IPS-15b (cell line): ENCODE results near the gene RPE.

Experiments
- H3K27me3 ChIP-seq: one replicate; pipeline ENCODE4 v1.6.1; 2013; ENCODE audit warnings: low read length; ENCODE audit not compliant: control insufficient read depth, insufficient read depth
- H3K36me3 ChIP-seq: one replicate; pipeline ENCODE4 v1.6.1; 2013; ENCODE audit warnings: low read length; ENCODE audit not compliant: control insufficient read depth, insufficient read depth
- H3K4me1 ChIP-seq: one replicate; pipeline ENCODE4 v1.6.1; 2013; ENCODE audit warnings: mild to moderate bottlenecking, low read length; ENCODE audit not compliant: control insufficient read depth, insufficient read depth
- H3K4me3 ChIP-seq: one replicate; pipeline ENCODE4 v1.5.1; 2013; ENCODE audit warnings: low read depth, low read length
- H3K9ac ChIP-seq: one replicate; pipeline ENCODE4 v1.6.1; 2013; ENCODE audit warnings: low read depth, mild to moderate bottlenecking, low read length
- H3K9me3 ChIP-seq: one replicate; pipeline ENCODE4 v1.6.1; 2013; ENCODE audit warnings: mild to moderate bottlenecking, low read length; ENCODE audit not compliant: control insufficient read depth, insufficient read depth

The RPE gene

DNA sequence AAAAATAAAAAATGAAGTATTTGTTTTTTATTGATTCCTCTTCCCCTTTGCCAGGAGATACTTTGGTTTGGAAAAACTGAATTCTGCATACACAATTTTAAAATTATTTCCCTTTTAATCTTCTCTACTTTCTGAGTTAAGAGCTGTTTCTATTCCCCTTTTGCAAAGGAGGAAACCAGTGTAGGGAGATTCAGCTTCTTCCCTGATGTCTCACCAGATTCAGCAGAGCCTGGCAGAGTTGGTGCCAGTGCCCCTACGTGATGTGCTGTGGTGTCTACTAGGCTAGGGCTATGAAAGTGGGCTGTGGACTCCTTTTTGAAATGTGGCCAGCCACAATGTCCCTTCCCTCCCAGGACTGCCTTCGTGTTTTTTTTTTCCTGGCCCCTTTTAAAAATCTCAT, 2.4 kb downstream of the RPE start:
- H3K4me3 ChIP-seq = no peak overlapping the region
- H3K9ac ChIP-seq = no peak overlapping the region
- no peaks in the 10 kb centered on the region for H3K9me3 ChIP-seq
- H3K27me3 ChIP-seq = no peaks in the 10 kb centered on the region
- peaks cover 6% of the 10 kb centered on the region for H3K4me1 ChIP-seq
- no peaks in the 10 kb centered on the region for H3K36me3 ChIP-seq

DNA sequence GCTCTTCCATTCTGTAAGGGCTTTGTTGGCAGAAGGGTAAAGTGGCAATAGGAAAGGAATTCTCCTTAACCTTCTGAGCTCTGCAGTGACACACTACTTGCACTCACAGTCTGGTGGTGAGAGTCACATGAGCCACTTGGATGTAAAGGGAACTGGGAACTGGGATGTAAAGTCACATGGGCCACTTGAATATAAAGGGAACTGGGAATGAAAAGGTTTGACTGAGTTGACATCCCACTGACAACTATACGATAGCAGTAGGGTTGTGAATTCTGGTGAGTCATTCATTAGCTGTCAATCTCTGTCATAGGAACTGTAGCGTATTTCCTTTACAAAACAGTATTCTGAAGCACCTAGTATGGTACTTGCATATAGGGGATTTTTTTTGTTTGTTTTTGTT, 5.5 kb downstream of the RPE start:
- Histone ChIP-seq H3K27me3 (no peaks in the 10 kb centered on the region), H3K9ac (no peak overlapping the region), H3K9me3 (no peaks in the 10 kb centered on the region), H3K36me3 (no peaks in the 10 kb centered on the region), H3K4me1 (peaks cover 6% of the 10 kb centered on the region), H3K4me3 (no peak overlapping the region)

DNA sequence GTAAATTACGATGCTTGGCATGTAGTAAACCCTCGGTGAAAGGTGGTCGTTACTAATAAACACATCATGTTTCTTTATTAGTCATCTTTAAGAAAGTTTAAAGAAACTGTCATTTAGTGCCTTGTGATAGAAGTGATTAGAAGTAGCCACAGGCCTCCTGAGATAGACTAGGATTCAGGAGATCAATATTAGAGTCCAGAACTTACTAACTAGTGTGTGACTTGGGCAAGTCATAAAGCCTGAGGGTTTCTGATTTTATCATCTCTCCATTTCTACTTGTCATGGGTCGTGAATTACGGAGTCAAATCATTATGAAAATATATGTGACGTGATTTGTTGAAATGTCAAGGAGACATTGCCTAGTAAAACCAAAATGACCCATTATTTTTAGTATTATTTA, 6.7 kb downstream of the RPE start:
- Histone ChIP-seq H3K36me3 (no peaks in the 10 kb centered on the region), H3K4me1 (no peaks in the 10 kb centered on the region), H3K9me3 (no peaks in the 10 kb centered on the region), H3K4me3 (no peak overlapping the region), H3K27me3 (no peaks in the 10 kb centered on the region), H3K9ac (no peak overlapping the region)

DNA sequence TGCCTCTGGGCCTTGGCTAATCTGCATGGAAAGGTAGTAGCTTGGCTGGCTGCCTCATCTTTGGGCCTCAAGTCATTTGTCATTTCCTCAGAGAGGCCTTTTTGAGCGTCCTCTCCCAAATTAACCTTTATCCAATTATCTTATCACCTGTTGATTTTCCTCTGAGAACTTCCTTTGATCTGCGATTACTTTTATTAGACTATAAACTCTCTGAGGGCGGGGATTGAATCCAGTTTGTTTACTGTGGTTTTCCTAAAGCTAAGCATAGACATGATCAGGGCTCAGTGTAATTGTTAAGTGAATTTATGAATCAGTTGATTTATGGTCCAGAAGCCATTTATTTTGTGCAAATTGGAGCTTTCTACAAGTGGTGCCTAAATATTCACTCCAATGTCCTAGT, 7.5 kb downstream of the RPE start:
- H3K4me3 ChIP-seq = no peak overlapping the region
- no peaks in the 10 kb centered on the region for H3K36me3 ChIP-seq
- H3K4me1 ChIP-seq = no peaks in the 10 kb centered on the region
- H3K9ac ChIP-seq = no peak overlapping the region
- H3K9me3 ChIP-seq = no peaks in the 10 kb centered on the region
- H3K27me3 ChIP-seq = no peaks in the 10 kb centered on the region

DNA sequence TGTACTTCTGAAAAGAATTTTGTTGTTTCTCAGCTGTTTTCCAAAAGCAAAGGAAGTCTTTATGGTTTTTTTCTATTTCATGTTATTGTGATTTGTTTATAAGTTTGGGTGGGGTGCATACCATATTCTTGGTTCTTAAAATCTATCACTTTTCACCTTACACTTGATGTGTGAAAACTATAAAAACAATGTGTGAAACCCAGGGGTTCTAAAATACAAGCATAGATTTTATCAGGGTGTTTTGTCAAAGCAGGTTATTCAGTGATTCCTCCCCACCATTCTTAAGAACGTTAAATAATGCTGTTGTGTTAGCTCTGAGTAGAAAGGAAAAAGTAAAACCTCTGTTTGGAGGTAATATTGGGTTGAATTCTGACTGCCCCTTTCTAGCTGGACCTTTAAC, 17.7 kb downstream of the RPE start:
- no peaks in the 10 kb centered on the region for H3K9me3 ChIP-seq
- no peaks in the 10 kb centered on the region for H3K27me3 ChIP-seq
- no peak overlapping the region for H3K9ac ChIP-seq
- H3K36me3 ChIP-seq = peaks cover 26% of the 10 kb centered on the region
- H3K4me3 ChIP-seq = no peak overlapping the region
- H3K4me1 ChIP-seq = no peaks in the 10 kb centered on the region

DNA sequence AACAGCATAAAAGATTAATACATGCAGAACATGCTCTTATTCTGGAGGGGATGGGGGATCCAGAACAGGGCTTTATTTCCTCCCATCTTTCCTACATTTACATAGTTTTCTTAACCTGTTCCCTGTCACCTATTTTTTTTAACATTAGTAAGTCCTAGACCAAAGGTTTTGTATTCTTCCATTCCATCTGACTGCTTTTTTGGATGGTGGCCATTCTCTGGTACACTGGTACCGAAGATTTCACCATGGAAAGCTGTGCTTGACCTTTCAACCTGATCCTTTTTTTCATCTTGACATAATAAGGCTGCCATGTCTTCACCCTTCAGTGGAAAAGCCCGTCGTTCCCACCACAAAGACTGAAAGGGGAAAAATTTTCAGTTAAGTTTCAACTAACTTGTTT, 20.4 kb downstream of the RPE start:
- no peaks in the 10 kb centered on the region for H3K27me3 ChIP-seq
- no peaks in the 10 kb centered on the region for H3K9me3 ChIP-seq
- H3K36me3 ChIP-seq = peaks cover 11% of the 10 kb centered on the region
- H3K9ac ChIP-seq = no peak overlapping the region
- H3K4me1 ChIP-seq = no peaks in the 10 kb centered on the region
- H3K4me3 ChIP-seq = no peak overlapping the region

DNA sequence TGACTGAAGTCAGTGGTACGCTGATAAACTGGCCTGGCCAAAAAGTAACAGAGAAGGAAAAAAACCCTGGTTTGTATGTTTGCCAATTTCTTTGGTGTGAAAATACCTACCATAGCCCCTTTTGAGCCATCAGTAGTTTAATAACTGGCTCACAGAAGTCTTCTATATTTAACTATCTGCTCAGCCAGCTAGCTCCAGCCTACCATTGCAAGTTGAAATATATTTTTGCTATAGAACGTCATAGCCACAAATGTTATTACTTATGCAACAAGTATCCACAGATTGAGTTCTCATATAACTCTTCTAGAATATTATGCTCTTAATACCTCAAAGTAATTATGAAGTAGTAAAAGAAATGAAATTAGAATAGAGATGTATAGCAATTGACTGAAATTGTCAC, 25.2 kb downstream of the RPE start:
- Histone ChIP-seq H3K4me3 (no peak overlapping the region), H3K36me3 (no peaks in the 10 kb centered on the region), H3K4me1 (no peaks in the 10 kb centered on the region), H3K9ac (no peak overlapping the region), H3K9me3 (no peaks in the 10 kb centered on the region), H3K27me3 (no peaks in the 10 kb centered on the region)

DNA sequence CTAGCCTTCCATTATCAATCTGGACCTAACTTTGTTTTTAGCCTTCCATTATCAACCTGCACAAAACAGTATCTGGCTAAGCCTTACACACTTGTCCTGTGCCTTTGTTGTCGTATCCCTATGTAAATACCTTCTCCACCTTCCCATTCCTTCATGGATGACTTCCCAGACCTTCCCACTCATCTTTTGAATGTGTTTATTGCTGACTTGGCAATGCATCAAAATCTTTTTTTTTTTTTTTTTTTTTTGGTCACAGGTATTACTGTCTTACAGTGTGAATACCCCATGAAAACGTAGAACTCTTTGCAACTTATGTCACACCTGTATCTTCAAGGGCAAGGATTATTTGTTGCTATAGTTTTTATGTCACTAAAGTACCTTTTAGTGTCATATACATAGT, 25.7 kb downstream of the RPE start:
- no peaks in the 10 kb centered on the region for H3K36me3 ChIP-seq
- no peak overlapping the region for H3K4me3 ChIP-seq
- no peaks in the 10 kb centered on the region for H3K4me1 ChIP-seq
- no peaks in the 10 kb centered on the region for H3K27me3 ChIP-seq
- H3K9ac ChIP-seq = no peak overlapping the region
- H3K9me3 ChIP-seq = no peaks in the 10 kb centered on the region

DNA sequence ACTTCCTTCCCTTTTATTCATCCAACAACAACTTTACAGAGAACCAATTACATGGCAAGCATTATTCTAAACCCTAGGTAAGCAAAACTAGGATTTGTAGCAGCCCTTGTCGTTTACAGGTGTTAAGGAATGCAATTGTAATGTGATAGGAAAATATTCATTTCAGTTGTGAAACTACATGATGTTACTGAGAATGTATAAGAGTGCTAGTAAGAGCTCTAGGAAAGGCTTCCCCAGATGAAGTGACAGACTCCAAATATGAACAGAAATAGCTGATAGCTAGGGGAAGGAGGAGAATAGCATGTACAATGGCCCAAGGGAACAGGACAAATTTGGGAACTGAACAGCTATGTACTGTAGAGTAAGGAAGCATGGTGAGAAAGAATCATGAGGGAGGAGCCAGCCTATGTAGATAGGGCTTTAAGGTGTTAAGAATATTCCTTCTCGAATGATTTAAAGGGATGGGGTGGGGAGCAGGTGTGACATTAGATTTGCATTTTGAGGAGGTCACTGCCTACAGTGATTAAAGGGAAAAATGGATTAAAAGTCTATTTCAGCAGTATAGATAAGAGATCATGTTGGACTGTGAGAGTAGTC, 31.7 kb downstream of the RPE start:
- Histone ChIP-seq H3K4me3 (no peak overlapping the region), H3K36me3 (no peaks in the 10 kb centered on the region), H3K4me1 (no peaks in the 10 kb centered on the region), H3K9me3 (no peaks in the 10 kb centered on the region), H3K9ac (no peak overlapping the region), H3K27me3 (no peaks in the 10 kb centered on the region)

DNA sequence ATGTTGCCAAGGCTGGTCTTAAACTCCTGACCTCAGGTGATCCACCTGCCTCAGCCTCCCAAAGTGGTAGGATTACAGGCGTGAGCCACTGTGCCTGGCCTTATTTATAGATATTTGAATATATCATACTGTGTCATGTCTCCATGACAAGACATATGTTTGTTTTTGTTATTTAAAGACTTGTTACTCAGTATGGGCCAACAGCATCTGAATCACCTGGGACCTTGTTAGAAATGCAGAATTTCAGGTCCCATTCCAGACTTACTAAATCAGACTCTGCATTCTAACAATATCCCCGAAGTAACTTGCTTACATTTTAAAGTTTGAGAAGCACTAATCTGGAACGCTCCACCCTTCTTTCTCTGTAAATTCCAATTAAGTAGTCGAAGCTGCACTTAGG, 33.2 kb downstream of the RPE start:
- Histone ChIP-seq H3K36me3 (no peaks in the 10 kb centered on the region), H3K4me1 (no peaks in the 10 kb centered on the region), H3K27me3 (no peaks in the 10 kb centered on the region), H3K9ac (no peak overlapping the region), H3K4me3 (no peak overlapping the region), H3K9me3 (no peaks in the 10 kb centered on the region)

DNA sequence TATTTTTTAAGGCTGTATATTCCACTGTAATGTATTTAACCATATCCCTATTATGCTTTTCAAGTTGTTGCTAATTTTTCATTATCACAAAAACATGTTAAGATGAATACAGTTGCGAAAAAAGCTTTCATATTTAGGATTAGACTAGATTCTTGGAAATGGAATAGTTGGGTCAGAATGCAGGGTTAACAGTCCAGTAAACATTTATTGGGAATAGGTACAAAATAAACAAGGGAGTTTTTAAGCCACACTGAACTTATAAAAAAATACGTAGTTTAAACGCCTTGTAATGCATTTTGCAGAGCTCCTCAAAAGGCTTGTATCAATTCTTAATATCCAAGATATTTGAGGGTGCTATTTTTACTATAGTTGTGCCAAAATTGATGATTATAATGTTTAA, 35.6 kb downstream of the RPE start:
- no peak overlapping the region for H3K4me3 ChIP-seq
- no peaks in the 10 kb centered on the region for H3K9me3 ChIP-seq
- H3K4me1 ChIP-seq = no peaks in the 10 kb centered on the region
- no peaks in the 10 kb centered on the region for H3K36me3 ChIP-seq
- H3K9ac ChIP-seq = no peak overlapping the region
- H3K27me3 ChIP-seq = no peaks in the 10 kb centered on the region

DNA sequence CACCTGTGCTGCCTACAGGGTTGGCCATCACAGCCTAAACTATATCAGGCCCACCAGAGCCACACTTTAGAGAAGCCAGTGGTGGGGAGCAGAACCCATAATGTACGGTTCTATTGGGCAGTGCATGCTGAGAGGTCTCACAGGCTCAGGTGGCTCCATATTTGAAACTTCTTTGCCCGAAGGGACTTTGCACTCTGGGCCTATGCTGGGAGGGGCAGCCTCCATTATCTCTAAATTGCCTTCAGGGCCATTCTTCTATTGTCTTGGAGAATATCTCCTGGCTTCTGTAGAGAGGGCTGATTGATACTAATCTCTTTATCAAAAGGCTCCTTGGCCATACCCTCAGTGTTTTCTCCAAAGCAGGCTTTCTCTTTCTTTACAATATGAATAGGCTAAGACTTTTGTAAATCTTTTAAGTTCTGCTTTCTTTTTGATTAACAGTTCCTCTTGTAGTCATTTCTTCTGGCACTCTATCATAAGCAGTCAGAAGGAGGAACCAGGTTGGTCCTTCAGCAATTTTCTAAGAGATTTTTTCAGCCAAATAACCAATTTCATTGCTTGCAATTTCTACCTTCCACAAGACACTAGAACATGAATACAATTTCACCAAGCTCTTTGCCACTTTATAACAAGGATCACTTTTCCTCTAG, 44.5 kb downstream of the RPE start:
- Histone ChIP-seq H3K4me1 (no peaks in the 10 kb centered on the region), H3K4me3 (no peak overlapping the region), H3K9me3 (no peaks in the 10 kb centered on the region), H3K36me3 (no peaks in the 10 kb centered on the region), H3K27me3 (no peaks in the 10 kb centered on the region), H3K9ac (no peak overlapping the region)
